Measurements from ENCODE around the gene GRM8.

Gene GRM8

DNA sequence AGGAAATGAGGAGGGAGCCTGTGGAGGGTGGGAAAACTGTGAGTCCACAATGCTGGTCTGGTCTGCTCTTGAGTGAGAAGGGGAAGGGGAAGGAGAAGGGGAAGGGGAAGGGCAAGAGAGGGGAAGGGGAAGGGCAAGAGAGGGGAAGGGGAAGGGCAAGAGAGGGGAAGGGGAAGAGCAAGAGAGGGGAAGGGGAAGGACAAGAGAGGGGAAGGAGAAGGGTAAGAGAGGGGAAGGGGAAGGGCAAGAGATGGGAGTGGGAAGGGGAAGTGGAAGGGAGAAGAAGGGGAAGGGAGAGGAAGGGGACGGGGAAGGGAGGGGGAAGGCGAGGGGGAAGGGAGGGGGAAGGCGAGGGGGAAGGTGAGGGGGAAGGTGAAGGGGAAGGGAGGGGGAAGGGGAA lies 213.2 kb downstream of the GRM8 start:
- H3K27ac ChIP-seq, result no peak overlapping the region

DNA sequence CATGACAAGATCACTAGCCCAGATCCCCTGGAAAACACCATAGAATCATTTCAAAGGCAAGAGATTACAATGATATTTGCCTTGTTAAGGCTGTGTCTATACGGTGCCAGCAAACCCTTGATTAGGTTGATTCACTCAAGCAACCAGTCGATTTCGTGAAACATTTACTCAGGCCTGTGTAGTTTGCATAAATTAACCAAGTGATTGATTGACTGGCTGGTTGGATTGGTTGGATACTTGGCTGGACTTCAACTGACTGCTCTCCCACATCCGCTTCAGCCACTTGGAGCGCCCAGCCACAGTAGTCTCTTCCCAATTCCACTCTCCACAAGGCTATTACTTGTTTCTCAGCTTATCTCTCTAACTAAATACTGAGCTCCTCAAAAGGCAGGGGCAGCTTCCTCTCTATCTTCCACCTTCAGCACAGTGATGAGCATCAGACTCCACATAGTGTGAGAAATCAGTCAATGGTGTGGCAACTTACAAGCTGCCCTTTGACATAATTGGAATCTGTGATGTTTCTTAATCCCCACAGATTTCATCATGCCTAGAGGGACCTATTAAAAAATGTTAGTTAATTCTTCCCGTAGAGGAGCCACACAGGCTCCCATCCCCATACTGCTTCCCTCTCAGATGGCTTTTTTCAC lies 217.4 kb downstream of the GRM8 start:
- H3K27ac ChIP-seq, result no peak overlapping the region
- no peak for TF ChIP-seq ZFX (IDR thresholded peaks at IDR 0.05)
- TF ChIP-seq, protein P1, sequence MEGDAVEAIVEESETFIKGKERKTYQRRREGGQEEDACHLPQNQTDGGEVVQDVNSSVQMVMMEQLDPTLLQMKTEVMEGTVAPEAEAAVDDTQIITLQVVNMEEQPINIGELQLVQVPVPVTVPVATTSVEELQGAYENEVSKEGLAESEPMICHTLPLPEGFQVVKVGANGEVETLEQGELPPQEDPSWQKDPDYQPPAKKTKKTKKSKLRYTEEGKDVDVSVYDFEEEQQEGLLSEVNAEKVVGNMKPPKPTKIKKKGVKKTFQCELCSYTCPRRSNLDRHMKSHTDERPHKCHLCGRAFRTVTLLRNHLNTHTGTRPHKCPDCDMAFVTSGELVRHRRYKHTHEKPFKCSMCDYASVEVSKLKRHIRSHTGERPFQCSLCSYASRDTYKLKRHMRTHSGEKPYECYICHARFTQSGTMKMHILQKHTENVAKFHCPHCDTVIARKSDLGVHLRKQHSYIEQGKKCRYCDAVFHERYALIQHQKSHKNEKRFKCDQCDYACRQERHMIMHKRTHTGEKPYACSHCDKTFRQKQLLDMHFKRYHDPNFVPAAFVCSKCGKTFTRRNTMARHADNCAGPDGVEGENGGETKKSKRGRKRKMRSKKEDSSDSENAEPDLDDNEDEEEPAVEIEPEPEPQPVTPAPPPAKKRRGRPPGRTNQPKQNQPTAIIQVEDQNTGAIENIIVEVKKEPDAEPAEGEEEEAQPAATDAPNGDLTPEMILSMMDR (conservative IDR thresholded peaks at IDR 0.05), result no peak

More for the DNA sequence above, 213.2 kb downstream of the GRM8 start:
- no peak for TF ChIP-seq ZFX (IDR thresholded peaks at IDR 0.05)
- TF ChIP-seq, protein P1 (conservative IDR thresholded peaks at IDR 0.05), result no peak

DNA sequence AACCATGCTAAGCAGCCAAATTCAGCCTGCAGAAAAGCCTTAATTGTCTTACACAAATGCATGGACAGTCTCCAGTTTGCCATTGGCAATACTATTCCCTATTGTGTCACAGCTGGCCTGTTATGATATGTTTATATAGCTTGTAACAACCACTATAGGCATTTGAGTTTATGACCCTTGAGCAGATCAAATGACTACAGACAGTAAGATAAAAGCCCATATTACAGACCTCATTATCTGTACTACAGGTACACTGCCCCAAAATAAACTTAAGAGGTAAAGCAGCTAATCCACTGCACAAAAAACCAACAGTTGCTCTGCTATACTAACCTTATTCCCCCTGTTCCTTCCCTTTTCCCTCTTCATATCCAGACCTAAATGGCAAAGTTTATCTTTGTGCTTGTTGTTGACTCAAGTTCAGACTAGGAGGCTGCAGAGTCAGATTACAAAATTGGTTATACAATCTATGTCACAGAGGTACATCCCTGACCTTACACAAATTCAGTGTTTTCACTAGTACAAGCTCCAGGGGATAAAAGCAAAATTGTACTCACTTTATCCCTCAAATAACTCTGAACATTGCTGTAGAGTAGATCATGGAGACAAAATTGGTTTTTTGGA lies 218.4 kb downstream of the GRM8 start:
- no peak for TF ChIP-seq ZFX (IDR thresholded peaks at IDR 0.05)
- TF ChIP-seq, protein P1 (conservative IDR thresholded peaks at IDR 0.05), result no peak

DNA sequence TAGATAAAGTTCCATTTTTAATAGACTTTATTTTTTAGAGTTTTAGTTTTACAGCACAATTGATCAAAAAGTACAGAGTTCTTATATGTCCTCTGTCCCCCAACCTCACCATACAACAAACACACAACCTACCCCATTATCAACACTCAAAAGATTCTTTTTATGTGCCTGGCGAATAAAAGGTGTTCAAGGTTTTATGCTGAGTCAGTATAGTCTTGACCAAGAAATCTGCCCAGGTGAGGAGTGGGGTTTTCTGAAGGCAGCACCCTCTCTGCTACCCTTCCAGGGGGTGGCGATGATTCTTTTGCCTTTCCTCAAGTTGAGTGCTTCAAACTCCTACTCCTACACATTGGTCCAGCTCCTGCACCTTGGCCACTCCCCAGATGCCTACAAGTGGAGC lies 222.9 kb downstream of the GRM8 start:
- no peak overlapping the region for H3K27ac ChIP-seq
- TF ChIP-seq, protein P1 (conservative IDR thresholded peaks at IDR 0.05), result no peak
- no peak for TF ChIP-seq ZFX (IDR thresholded peaks at IDR 0.05)

More for the DNA sequence above, 218.4 kb downstream of the GRM8 start:
- H3K27ac ChIP-seq, result no peak overlapping the region

DNA sequence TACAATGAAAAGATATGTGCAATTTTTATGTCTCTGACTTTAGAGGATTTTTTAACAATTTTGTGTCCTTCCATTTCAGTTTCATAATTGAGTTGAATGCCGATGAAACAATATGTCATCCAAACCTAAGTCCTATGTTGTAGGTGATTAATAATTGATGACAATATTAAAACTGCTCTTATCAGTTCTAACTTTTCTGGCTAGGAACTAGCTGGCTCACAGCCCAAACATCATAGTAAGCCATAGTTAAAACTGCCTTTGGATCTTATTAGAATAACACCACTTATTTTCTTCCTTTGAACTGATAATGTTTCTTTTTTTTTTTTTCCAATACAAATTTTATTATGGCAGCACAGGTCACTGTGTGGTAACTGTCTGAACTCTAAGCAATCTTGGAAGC lies 230.9 kb downstream of the GRM8 start:
- no peak overlapping the region for H3K27ac ChIP-seq

DNA sequence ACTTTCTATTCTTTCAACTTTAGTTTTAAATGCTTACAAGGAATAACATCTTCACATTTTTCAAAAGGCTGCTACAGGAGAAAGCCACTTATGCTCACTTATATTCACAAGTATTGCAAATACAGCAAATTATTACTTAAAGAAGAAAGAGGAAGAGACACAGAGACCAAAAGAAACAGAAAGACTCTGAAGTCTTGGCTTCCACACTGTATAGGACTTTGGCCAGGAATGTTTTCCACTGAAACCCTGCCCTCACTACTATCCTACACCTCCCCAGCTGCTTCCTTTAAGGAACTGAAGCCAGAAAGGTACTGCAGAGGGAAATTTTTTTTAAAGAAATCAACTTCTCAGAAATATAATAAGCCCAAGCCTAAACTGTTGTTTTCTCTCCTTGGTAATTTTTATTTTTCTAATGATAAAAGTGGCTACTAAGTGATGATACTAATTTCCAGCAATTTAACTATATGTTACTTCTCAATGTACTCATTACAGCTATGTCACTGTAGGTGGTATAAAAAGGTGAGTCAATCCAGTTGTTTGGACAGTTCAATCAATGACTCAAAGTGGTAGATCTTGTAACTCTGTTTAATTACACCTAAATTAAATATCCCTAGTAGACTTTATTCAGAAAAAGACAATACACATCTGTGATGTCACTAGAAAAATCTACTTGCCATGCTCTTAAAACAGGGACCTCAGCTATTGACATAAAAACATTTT lies 231.6 kb downstream of the GRM8 start:
- H3K27ac ChIP-seq, result no peak overlapping the region
- no peak for TF ChIP-seq ZFX (IDR thresholded peaks at IDR 0.05)
- TF ChIP-seq, protein P1 (conservative IDR thresholded peaks at IDR 0.05), result no peak

More for the DNA sequence above, 230.9 kb downstream of the GRM8 start:
- no peak for TF ChIP-seq ZFX (IDR thresholded peaks at IDR 0.05)
- TF ChIP-seq, protein P1 (conservative IDR thresholded peaks at IDR 0.05), result no peak

DNA sequence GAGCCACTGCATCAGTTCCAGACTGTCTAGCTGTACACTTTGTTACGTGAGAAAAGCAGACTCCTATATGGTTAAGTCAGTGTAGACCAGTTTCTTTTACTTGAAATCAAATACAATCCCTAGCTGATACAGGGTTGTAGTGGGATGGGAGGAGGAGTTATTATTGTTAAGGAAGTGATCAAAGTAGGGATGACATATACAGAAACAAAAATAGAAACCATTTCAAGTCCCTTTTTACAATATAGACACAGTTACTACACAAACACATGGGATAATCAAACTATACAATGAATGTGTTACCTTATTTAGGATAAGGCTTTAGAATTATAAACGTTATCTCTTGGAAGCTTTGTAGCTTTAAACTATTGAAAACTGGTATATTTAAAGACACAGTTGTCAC lies 233.9 kb downstream of the GRM8 start:
- TF ChIP-seq, protein P1 (conservative IDR thresholded peaks at IDR 0.05), result no peak
- TF ChIP-seq ZFX (IDR thresholded peaks at IDR 0.05), result no peak
- no peak overlapping the region for H3K27ac ChIP-seq
